Measurements from ENCODE around the gene GRHPR.
A peak's percentile ranks its signal among the peaks of the same experiment; 100 is the strongest.
"Not testable (repeated sequence)": the region's sequence is repeated elsewhere in the genome, so short reads cannot be mapped to it uniquely, and the experiment has no call there.

The GRHPR gene

DNA sequence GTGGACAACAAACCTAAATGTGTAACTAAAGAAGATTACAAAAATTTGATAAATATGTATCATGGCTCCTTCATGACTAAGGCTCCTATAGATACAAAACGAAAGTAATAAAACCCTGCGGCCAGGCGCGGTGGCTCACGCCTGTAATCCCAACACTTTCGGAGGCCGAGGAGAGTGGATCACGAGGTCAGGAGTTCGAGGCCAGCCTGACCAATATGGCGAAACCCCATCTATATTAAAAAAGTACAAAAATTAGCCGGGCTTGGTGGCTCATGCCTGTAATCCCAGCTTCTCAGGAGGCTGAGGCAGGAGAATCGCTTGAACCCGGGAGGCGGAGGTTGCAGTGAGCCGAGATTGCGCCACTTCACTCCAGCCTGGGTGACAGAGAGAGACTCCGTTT, 45.0 kb downstream of the GRHPR start:
- not testable (repeated sequence) for H3K27me3 Mint-ChIP-seq, H3K9me3 Mint-ChIP-seq, H3K4me3 Mint-ChIP-seq

GRCh38 chr9:37468620-37469019, 46.1 kb downstream of the GRHPR start:
- no peak overlapping the region for H3K4me3 Mint-ChIP-seq
- peaks cover 24% of the 10 kb centered on the region for H3K4me1 Mint-ChIP-seq
- no peaks in the 10 kb centered on the region for H3K9me3 Mint-ChIP-seq
- peaks cover 3% of the 10 kb centered on the region for H3K36me3 Mint-ChIP-seq
- H3K27me3 Mint-ChIP-seq: no peaks in the 10 kb centered on the region
- H3K27ac Mint-ChIP-seq: no peak overlapping the region

More for the DNA sequence above, 45.0 kb downstream of the GRHPR start:
- H3K36me3 Mint-ChIP-seq, H3K27ac Mint-ChIP-seq: not testable (repeated sequence)
- peaks cover 34% of the 10 kb centered on the region for H3K4me1 Mint-ChIP-seq

DNA sequence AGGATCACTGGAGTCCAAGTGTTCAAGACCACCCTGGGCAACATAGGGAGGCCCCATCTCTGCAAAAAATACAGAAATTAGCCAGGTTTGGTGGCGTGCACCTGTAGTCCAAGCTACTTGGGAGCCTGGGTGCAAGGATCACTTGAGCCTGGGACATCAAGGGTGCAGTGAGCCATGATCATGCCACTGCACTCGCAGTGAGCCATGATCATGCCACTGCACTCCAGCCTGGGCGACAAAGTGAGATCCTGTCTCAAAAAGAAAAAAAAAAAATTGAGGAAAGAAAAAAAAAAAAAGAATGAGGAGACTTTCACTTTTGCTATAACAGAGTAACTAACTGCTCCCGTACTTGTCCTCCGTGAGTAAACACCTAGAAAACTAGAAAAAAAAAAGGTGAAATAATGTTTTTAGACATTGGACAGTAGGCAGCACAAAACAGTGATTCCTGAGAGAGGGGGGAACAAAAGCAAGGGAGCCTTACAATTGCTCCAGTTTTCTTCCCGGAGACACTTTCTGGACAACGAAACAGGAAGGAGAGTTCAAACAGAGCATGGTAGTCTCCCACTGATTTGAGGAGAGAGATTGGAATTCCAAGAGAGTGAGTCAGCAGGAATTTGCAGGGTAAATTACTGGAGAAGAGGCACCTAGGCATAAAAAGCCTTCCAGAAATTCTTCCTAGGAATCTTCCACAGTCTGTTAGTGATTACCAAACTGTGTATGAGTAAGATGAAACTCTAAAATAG, 49.6 kb downstream of the GRHPR start:
- Mint-ChIP-seq H3K4me1 (peaks cover 14% of the 10 kb centered on the region), H3K27ac (peak overlapping the region; percentile 90), H3K36me3 (no peaks in the 10 kb centered on the region), H3K4me3 (peak overlapping the region; percentile 84), H3K27me3 (no peaks in the 10 kb centered on the region), H3K9me3 (peaks cover 5% of the 10 kb centered on the region)

DNA sequence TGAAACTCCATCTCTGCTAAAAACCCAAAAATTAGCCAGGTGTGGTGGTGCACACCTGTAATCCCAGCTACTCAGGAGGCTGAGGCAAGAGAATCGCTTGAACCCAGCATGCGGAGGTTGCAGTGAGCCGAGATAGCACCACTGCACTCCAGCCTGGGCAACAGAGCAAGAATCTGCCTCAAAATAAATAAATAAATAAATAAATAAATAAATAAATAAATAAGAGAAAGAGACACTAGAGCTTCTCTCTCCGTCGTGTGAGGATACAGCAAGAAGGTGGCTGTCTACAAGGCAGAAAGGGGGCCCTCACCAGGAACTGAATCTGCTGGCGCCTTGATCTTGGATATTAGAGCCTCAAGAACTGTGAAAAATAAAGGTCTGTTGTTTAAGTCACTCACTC, 51.5 kb downstream of the GRHPR start:
- H3K4me3 Mint-ChIP-seq, H3K27ac Mint-ChIP-seq, H3K9me3 Mint-ChIP-seq, H3K27me3 Mint-ChIP-seq, H3K36me3 Mint-ChIP-seq: not testable (repeated sequence)
- H3K4me1 Mint-ChIP-seq: peaks cover 14% of the 10 kb centered on the region

GRCh38 chr9:37474438-37474837, 51.9 kb downstream of the GRHPR start:
- no peak overlapping the region for H3K27ac Mint-ChIP-seq
- peaks cover 5% of the 10 kb centered on the region for H3K9me3 Mint-ChIP-seq
- peaks cover 3% of the 10 kb centered on the region for H3K27me3 Mint-ChIP-seq
- no peak overlapping the region for H3K4me3 Mint-ChIP-seq
- H3K4me1 Mint-ChIP-seq: peaks cover 14% of the 10 kb centered on the region
- no peaks in the 10 kb centered on the region for H3K36me3 Mint-ChIP-seq

DNA sequence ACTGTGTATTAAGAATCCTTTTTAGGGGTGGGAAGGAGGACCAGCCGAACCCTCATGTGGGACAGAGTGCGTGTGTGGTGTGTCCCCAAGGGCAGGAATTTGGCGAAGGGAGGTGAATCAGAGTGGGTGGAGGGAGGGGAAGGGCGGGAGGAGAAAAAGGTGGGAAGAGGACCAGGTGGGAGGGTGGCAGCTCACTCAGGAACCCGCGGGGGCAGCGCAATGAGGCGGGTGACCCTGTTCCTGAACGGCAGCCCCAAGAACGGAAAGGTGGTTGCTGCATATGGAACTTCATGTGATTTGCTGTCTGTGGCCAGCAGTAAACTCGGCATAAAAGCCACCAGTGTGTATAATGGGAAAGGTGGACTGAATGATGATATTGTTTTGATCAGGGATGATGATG, 54.4 kb downstream of the GRHPR start:
- no peak overlapping the region for H3K27ac Mint-ChIP-seq
- H3K36me3 Mint-ChIP-seq: no peaks in the 10 kb centered on the region
- H3K9me3 Mint-ChIP-seq: peaks cover 5% of the 10 kb centered on the region
- H3K4me1 Mint-ChIP-seq: peaks cover 6% of the 10 kb centered on the region
- no peak overlapping the region for H3K4me3 Mint-ChIP-seq
- H3K27me3 Mint-ChIP-seq: peaks cover 13% of the 10 kb centered on the region

GRCh38 chr9:37477443-37477842, 54.9 kb downstream of the GRHPR start:
- not testable (repeated sequence) for H3K36me3 Mint-ChIP-seq, H3K9me3 Mint-ChIP-seq, H3K27ac Mint-ChIP-seq, H3K4me3 Mint-ChIP-seq, H3K4me1 Mint-ChIP-seq
- H3K27me3 Mint-ChIP-seq: peaks cover 13% of the 10 kb centered on the region

GRCh38 chr9:37477987-37478619, 55.6 kb downstream of the GRHPR start:
- H3K4me3 Mint-ChIP-seq, H3K9me3 Mint-ChIP-seq, H3K36me3 Mint-ChIP-seq, H3K4me1 Mint-ChIP-seq, H3K27ac Mint-ChIP-seq: not testable (repeated sequence)
- H3K27me3 Mint-ChIP-seq: peaks cover 13% of the 10 kb centered on the region

GRCh38 chr9:37480759-37481158, 58.3 kb downstream of the GRHPR start:
- H3K27me3 Mint-ChIP-seq: peaks cover 13% of the 10 kb centered on the region
- no peaks in the 10 kb centered on the region for H3K36me3 Mint-ChIP-seq
- no peak overlapping the region for H3K27ac Mint-ChIP-seq
- H3K4me3 Mint-ChIP-seq: no peak overlapping the region
- peaks cover 10% of the 10 kb centered on the region for H3K4me1 Mint-ChIP-seq
- H3K9me3 Mint-ChIP-seq: no peaks in the 10 kb centered on the region

- Mint-ChIP-seq H3K4me3 (peak within 1 kb of the TSS; percentile 93), H3K27ac (peak within 1 kb of the TSS; percentile 91), H3K4me1 (peaks cover 40% of the 10 kb centered on the region), H3K36me3 (peaks cover 7% of the 10 kb centered on the region), H3K27me3 (peaks cover 6% of the 10 kb centered on the region), H3K9me3 (no peaks in the 10 kb centered on the region)
Observed at GRCh38 chr9:37485389-37486255, 63.1 kb downstream of the GRHPR start, which contains the start of gene POLR1E. Gene POLR1E, plus strand, starts transcription at chr9:37485948. Its CDS starts 100 bp downstream, at chr9:37486048.

- Mint-ChIP-seq H3K27me3 (peaks cover 6% of the 10 kb centered on the region), H3K9me3 (no peaks in the 10 kb centered on the region), H3K27ac (peak overlapping the region; percentile 83), H3K36me3 (peaks cover 7% of the 10 kb centered on the region), H3K4me1 (peaks cover 46% of the 10 kb centered on the region), H3K4me3 (peak overlapping the region; percentile 93)
Observed at GRCh38 chr9:37486256-37486615, 63.7 kb downstream of the GRHPR start.
